Endothelial cell of umbilical vein (primary cell): ENCODE results near the gene TNFSF18.

Source experiments
- EZH2 ChIP-seq: IDR thresholded peaks from 2 replicates; pipeline ENCODE4 v1.6.1; 2012; ENCODE audit warnings: borderline replicate concordance, low read depth, mild to moderate bottlenecking, moderate library complexity, low read length, inconsistent platforms; ENCODE audit not compliant: severe bottlenecking
- MYC ChIP-seq: IDR thresholded peaks from one replicate; pipeline ENCODE4 v1.6.1; 2011; ENCODE audit warnings: mild to moderate bottlenecking, low read depth, low read length
- POLR2A ChIP-seq: IDR thresholded peaks from 2 replicates; pipeline ENCODE4 v1.6.1; 2012; ENCODE audit warnings: low read depth, mild to moderate bottlenecking, control low read depth, low read length
- POLR2AphosphoS5 ChIP-seq: IDR thresholded peaks from 2 replicates; pipeline ENCODE4 v1.6.1; 2012; ENCODE audit warnings: low read depth, mild to moderate bottlenecking, control low read depth, low read length, moderate library complexity; ENCODE audit not compliant: insufficient read depth
- TF ChIP-seq, protein P1 (sequence below), 2 donors: IDR thresholded peaks; 1 replicate in 1 of 2; 2 replicates in 1 of 2; pipeline ENCODE4 v1.5.1; 2011; ENCODE audit warnings: low read length in 2 of 2, mild to moderate bottlenecking in 2 of 2, moderate library complexity in 2 of 2, control low read depth in 1 of 2, inconsistent platforms in 1 of 2, low read depth in 1 of 2; ENCODE audit not compliant: insufficient read depth in 1 of 2; ENCODE audit errors: extremely low read depth in 1 of 2

DNA sequence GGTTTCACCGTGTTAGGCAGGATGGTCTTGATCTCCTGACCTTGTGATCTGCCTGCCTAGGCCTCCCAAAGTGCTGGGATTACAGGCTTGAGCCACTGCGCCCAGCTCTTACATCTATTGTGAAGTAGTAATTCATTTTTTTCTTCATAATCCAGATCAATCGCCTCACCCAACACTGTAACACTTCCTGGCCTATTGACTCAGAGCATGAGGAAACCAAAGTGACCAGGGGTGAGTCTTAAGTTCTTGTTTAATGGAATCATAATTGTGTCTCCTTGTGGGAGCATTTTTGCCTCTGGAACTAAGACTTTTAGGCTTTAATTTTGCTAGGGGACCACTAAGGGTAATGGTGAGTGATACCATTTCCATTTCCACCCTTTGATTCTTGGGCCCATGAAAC lies 27.4 kb downstream of the TNFSF18 start:
- no peak for TF ChIP-seq MYC
- TF ChIP-seq, protein P1, sequence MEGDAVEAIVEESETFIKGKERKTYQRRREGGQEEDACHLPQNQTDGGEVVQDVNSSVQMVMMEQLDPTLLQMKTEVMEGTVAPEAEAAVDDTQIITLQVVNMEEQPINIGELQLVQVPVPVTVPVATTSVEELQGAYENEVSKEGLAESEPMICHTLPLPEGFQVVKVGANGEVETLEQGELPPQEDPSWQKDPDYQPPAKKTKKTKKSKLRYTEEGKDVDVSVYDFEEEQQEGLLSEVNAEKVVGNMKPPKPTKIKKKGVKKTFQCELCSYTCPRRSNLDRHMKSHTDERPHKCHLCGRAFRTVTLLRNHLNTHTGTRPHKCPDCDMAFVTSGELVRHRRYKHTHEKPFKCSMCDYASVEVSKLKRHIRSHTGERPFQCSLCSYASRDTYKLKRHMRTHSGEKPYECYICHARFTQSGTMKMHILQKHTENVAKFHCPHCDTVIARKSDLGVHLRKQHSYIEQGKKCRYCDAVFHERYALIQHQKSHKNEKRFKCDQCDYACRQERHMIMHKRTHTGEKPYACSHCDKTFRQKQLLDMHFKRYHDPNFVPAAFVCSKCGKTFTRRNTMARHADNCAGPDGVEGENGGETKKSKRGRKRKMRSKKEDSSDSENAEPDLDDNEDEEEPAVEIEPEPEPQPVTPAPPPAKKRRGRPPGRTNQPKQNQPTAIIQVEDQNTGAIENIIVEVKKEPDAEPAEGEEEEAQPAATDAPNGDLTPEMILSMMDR (IDR thresholded peaks at IDR 0.05; ENCODE audit: extremely low read depth in 1 of 2, insufficient read depth in 1 of 2, low read depth in 1 of 2, low read length in 2 of 2), result no peak
- TF ChIP-seq EZH2, result no peak
- TF ChIP-seq POLR2A, result no peak
- no peak for TF ChIP-seq POLR2AphosphoS5
